GM13977 (cell line): ENCODE results near the gene FAT2.

Experiments used
- DNase-seq: peaks from one replicate; pipeline ENCODE4 v3.0.0; 2012; ENCODE audit warnings: low spot score
- CTCF ChIP-seq: IDR thresholded peaks from 2 replicates; pipeline ENCODE4 v1.5.1; 2012; ENCODE audit warnings: mild to moderate bottlenecking, control low read depth; ENCODE audit not compliant: insufficient read depth; ENCODE audit errors: extremely low read depth, missing control alignments
- in situ Hi-C: fragments of 300-500 bp; cut with MboI; formaldehyde crosslinking; loops from one replicate; pipeline ENCODE4 v1.12.0; 2022; ENCODE audit warnings: low sequenced_read_pairs, low pct_unique_long_range_greater_than_20kb, mixed read lengths, inconsistent platforms; ENCODE audit not compliant: unreplicated experiment

Gene FAT2

GRCh38 chr5:151591144-151591819 is at the start of gene FAT2:
FAT2 (minus strand) TSS chr5:151591331; CDS start chr5:151568931, 22,400 bp downstream.
- no peak for TF ChIP-seq CTCF
- in situ Hi-C loops = no loop called here
- no peak for DNase-seq

- DNase-seq = no peak
- no peak for TF ChIP-seq CTCF
- in situ Hi-C loops = no loop called here
Measured at GRCh38 chr5:151638619-151639018, 47.5 kb upstream of the FAT2 start.

GRCh38 chr5:151637676-151638075 is 46.5 kb upstream of the FAT2 start:
- no peak for DNase-seq
- TF ChIP-seq CTCF = no peak
- in situ Hi-C loops = no loop called here

- in situ Hi-C loops = no loop called here
- no peak for TF ChIP-seq CTCF
- DNase-seq = no peak
Measured at GRCh38 chr5:151633892-151634291, 42.8 kb upstream of the FAT2 start.

GRCh38 chr5:151632941-151633340 is 41.8 kb upstream of the FAT2 start:
- in situ Hi-C loops = no loop called here
- TF ChIP-seq CTCF = no peak
- DNase-seq = no peak

GRCh38 chr5:151632524-151632923 is 41.4 kb upstream of the FAT2 start:
- no peak for DNase-seq
- no peak for TF ChIP-seq CTCF
- in situ Hi-C loops = no loop called here
